Cardiac muscle cell (in vitro differentiated cells and primary cell): ENCODE data around the gene STX19. TPM values are rescaled to one million over a fixed set of nuclear protein-coding genes. Genes with fewer than 3 reads are reported as not detected.

Source experiments
- DNase-seq, 2 donors: peaks; one replicate each; pipeline versions ENCODE4 v3.0.0 to v3.0.0-alpha.2; 2010 to 2017; ENCODE audit warnings: low read depth in 1 of 2, low spot score in 1 of 2
- H3K27ac ChIP-seq: fragments of 200-600 bp; sonication (generic); 2 replicates; pipeline ENCODE4 v1.5.1; 2016
- H3K27me3 ChIP-seq: fragments of 200-600 bp; sonication (generic); 2 replicates; pipeline ENCODE4 v1.6.0; 2016; ENCODE audit warnings: control low read depth
- H3K36me3 ChIP-seq: fragments of 200-600 bp; sonication (generic); 2 replicates; pipeline ENCODE4 v1.5.1; 2016; ENCODE audit warnings: control low read depth
- H3K4me1 ChIP-seq: fragments of 200-600 bp; sonication (generic); 2 replicates; pipeline ENCODE4 v1.8.1; 2017; ENCODE audit warnings: low read depth, mild to moderate bottlenecking, mixed run types
- H3K4me3 ChIP-seq: fragments of 200-600 bp; sonication (generic); 2 replicates; pipeline ENCODE4 v1.5.1; 2016; ENCODE audit warnings: mild to moderate bottlenecking
- H3K9me3 ChIP-seq: fragments of 200-600 bp; sonication (generic); 2 replicates; pipeline ENCODE4 v1.5.1; 2017; ENCODE audit warnings: low read depth, mild to moderate bottlenecking, control low read depth
- polyA plus RNA-seq: library from polyadenylated mRNA; unstranded; fragments of >200 nt; fragmentation: Nextera tagmentation; extraction: Ambion mirVana; gene quantifications from 2 replicates; pipeline ENCODE4 v1.2.1, GENCODE V29; 2016
- total RNA-seq: library from RNA; depleted of rRNA; stranded (reverse); fragments of >200 nt; gene quantifications from 2 replicates; pipeline ENCODE4 v1.2.3, GENCODE V29; 2016
- TF ChIP-seq, protein P1 (sequence below): IDR thresholded peaks from 2 replicates; pipeline ENCODE4 v1.5.1; 2012; ENCODE audit warnings: low read depth, mild to moderate bottlenecking, low read length

Gene STX19
- total and polyA plus RNA-seq, 2 experiments from 2014 or later, result not detected

GRCh38 chr3:94066506-94067500, 38.4 kb upstream of the STX19 start:
- H3K4me3 ChIP-seq, result no peak overlapping the region
- H3K27ac ChIP-seq, result no peak overlapping the region
- H3K9me3 ChIP-seq, result no peaks in the 10 kb centered on the region
- H3K4me1 ChIP-seq, result peaks cover 10% of the 10 kb centered on the region
- TF ChIP-seq, protein P1, sequence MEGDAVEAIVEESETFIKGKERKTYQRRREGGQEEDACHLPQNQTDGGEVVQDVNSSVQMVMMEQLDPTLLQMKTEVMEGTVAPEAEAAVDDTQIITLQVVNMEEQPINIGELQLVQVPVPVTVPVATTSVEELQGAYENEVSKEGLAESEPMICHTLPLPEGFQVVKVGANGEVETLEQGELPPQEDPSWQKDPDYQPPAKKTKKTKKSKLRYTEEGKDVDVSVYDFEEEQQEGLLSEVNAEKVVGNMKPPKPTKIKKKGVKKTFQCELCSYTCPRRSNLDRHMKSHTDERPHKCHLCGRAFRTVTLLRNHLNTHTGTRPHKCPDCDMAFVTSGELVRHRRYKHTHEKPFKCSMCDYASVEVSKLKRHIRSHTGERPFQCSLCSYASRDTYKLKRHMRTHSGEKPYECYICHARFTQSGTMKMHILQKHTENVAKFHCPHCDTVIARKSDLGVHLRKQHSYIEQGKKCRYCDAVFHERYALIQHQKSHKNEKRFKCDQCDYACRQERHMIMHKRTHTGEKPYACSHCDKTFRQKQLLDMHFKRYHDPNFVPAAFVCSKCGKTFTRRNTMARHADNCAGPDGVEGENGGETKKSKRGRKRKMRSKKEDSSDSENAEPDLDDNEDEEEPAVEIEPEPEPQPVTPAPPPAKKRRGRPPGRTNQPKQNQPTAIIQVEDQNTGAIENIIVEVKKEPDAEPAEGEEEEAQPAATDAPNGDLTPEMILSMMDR, result no peak
- no peaks in the 10 kb centered on the region for H3K27me3 ChIP-seq
- H3K36me3 ChIP-seq, result no peaks in the 10 kb centered on the region
- DNase-seq, result no peak

DNA sequence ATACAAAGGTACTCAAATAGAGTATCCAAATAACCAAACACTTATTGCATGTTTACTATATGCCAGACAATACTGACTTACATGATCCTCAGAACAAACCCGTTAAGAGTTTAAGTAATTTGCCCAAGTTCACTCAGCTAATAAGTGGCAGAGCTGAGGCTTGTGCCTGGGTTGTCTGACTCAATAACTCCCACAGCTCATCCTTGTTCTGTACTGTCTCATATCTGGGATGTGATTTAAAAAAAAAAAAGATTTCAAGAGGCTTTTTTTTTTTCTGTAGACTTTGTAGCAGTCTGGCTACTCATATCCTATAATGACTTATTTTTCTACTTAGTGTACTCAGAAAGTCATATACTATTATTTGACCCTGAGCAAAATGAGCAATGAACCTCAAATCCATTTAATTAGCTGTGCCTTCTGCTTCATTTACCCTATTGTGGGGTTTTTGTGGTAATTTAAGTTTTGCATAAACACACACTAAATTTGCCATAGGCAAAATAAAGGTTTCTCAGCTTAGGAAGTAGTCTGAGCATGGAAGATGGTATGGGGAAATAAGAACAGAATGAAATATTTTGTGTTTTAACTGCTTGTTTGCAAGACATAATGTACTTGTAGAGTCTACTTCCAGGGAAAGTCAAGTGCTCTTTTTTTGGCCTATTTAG, 37.6 kb upstream of the STX19 start:
- no peak overlapping the region for H3K27ac ChIP-seq
- H3K9me3 ChIP-seq, result no peaks in the 10 kb centered on the region
- TF ChIP-seq, protein P1, result no peak
- no peak for DNase-seq
- H3K36me3 ChIP-seq, result no peaks in the 10 kb centered on the region
- H3K27me3 ChIP-seq, result no peaks in the 10 kb centered on the region
- peaks cover 12% of the 10 kb centered on the region for H3K4me1 ChIP-seq
- no peak overlapping the region for H3K4me3 ChIP-seq

DNA sequence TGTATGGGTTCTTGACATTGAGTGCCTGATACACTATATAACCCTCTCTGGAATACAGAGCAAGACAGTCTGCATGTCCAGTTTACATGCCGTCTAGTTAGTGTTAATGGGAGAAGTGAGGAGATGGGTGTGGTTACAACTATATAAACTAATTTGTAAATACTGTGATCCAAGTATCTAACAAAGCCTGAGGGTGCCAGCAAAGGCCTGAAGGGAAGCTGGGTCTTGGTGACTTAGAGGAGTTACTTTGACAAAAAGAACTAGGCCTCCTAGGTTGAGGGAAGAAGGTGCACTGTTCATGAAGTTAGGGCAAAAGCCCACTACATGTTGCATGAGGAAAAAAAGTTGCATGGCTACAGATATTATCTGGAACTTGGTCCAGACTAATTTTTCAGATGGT, 36.7 kb upstream of the STX19 start:
- no peak for DNase-seq
- H3K4me3 ChIP-seq, result no peak overlapping the region
- TF ChIP-seq, protein P1, result no peak
- no peak overlapping the region for H3K27ac ChIP-seq
- H3K9me3 ChIP-seq, result no peaks in the 10 kb centered on the region
- no peaks in the 10 kb centered on the region for H3K36me3 ChIP-seq
- H3K27me3 ChIP-seq, result no peaks in the 10 kb centered on the region
- H3K4me1 ChIP-seq, result peaks cover 12% of the 10 kb centered on the region

- Histone ChIP-seq H3K9me3 (no peaks in the 10 kb centered on the region), H3K4me3 (no peak overlapping the region), H3K27ac (no peak overlapping the region), H3K36me3 (no peaks in the 10 kb centered on the region), H3K4me1 (peaks cover 12% of the 10 kb centered on the region), H3K27me3 (no peaks in the 10 kb centered on the region)
- TF ChIP-seq, protein P1, result no peak
- DNase-seq, result no peak
These were observed 36.0 kb upstream of the STX19 start for GRCh38 chr3:94064243-94064860.

GRCh38 chr3:94063496-94064119, 35.2 kb upstream of the STX19 start:
- no peak for DNase-seq
- Histone ChIP-seq H3K27ac (peak overlapping the region; percentile 94), H3K27me3 (no peaks in the 10 kb centered on the region), H3K4me3 (peak overlapping the region; percentile 88), H3K9me3 (no peaks in the 10 kb centered on the region), H3K4me1 (peaks cover 12% of the 10 kb centered on the region), H3K36me3 (no peaks in the 10 kb centered on the region)
- TF ChIP-seq, protein P1, result no peak
